GM18508 (cell line): ENCODE measurements around the gene RHOA.
"Not testable (repeated sequence)": the region's sequence is repeated elsewhere in the genome, so short reads cannot be mapped to it uniquely, and the experiment has no call there.

Source experiments
- ATAC-seq: cut with Tn5 transposase; IDR thresholded peaks from one replicate; pipeline ENCODE4 v1.9.1; 2021; ENCODE audit warnings: moderate number of reproducible peaks; ENCODE audit not compliant: insufficient read depth, unreplicated experiment

The RHOA gene

DNA sequence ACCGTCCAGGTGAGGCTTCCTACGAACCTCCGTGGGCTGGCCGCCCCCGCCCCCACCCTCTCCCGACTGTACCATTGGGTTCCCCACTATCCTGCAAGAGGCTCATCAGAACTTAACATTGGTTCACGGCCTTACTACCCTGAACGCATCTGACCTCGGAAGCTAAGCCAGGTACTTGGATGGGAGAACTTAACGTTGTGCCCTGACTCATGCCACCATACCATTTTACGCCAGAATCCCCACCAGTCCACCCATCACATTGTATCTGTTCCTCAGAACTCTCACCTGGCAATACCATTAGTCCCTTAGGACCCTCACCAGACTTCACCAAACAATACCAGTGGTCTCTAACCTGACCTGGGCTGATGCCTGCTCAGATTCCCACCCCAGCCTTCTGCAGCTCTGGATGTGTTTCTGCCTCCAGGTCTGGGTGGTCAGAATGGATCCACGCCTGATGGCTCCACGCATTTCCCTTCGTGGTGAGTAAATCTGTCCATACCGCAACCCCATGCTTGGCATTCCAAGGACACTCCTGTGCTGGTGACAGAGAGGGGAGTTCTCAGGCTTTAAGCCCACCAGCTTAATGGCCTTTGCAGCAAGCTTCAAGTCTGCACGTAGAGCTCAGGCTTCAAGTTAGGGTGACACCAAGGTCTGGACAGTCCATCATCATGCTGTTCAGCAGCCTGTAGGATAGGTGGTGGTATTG is 1.0 kb upstream of the RHOA start:
- no peak for ATAC-seq

- peak; percentile 1 for ATAC-seq
These were observed 225 bp downstream of the RHOA start for GRCh38 chr3:49411535-49411967.

DNA sequence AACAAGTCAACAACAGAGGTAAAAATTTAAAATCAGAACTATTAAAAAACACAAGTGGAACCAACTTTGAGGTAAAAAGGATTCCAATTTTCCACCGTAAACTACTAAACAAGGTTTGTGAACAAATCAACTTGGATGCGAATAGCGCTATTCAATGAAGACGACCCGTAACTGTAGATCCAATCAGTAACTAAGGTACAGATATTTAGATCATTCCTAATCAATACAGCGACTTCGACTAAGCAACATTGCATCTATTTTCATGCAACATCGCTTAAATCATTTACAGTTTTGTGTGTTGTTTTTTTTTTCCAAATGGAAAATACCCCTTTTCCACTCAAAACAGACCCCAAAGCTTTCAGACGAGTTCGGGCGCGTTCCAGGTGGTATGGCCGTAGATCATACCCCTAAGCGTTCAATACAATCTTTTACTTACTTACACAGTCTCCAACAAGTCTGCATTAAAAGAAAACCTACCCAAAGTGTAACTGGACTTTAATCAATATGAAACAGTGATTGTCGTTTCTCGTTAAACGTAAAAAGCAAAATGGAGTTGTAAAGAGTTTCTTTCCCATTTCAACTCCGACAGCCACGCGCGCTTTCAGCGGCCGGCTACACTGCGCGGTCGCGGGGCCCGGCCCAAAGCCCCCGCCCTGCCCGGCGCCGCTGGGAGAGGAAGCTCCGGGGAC is 786 bp downstream of the RHOA start:
- no peak for ATAC-seq

DNA sequence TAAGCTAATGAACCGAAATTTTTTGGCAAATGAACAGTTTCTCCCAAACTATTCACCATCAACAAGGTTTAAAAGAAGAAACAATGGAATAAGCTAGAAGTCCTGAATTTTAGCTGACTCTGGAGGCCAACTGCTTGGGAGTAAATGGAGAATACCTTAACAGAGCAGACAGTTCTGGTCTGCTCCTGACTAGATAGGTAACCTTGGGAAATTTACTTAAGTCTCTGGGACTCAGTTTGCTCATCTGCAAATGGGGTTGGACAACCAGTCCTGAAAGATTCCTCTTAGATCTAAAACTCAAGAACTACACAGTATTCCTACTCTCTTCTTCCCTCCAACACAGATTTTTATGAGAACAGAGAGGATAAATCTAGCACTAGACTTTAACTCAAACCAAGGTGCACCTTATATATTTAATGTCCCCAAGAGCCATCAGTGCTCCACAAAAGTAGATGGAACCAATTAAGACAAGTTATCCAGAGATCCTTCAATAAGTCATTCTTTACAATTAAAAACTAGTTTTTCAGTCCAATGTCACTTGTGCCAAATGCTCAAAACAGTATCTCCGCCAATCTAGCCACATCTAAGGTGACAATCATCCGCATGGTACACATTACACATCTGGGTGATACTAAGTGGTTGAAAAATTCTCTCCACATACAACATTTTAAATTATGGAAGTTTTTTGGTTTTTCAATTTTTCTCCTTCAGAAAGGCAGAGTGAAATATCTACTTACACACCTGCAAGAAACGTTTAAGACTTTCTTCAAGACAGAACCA is 1.5 kb downstream of the RHOA start:
- ATAC-seq, result no peak

GRCh38 chr3:49406571-49407565 is 4.9 kb downstream of the RHOA start:
- ATAC-seq, result no peak

GRCh38 chr3:49405570-49405969 is 6.2 kb downstream of the RHOA start:
- not testable (repeated sequence) for ATAC-seq

DNA sequence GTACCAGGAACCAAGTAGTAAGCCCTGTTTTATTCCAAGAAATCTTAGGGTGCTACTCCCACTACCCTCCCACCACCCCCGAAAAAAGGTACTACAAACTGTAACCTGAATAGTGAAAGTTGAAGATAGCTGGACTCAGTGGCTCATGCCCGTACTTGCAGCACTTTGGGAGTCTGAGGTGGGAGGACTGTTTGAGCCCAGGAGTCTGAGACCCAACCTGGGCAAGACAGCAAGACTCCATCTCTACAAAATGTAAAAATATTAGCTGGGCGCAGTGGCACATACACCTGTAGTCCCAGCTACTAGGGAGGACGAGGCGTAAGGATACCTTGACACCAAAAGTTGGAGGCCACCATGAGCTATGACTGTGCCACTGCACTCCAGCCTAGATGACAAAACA is 7.9 kb downstream of the RHOA start:
- ATAC-seq, result no peak

DNA sequence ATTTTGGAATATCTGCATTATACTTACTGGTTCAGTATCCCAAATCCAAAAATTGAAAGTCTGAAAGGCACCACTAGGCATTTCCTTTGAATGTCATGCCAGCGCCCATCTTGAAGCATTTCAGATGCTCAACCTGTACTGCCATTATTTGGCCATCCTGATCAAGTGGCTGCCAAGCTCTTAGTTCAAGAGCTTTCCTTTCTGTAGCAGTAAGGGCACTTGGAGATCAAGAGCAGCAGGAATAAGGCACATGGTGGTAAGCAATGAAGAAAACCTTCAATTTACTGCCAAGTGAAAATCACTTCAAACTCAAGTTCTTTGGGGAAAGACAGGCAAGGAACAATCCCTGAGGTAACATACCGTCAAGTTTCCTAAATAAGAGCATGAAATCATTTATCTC is 10.0 kb downstream of the RHOA start:
- ATAC-seq, result no peak

GRCh38 chr3:49399461-49399860 is 12.3 kb downstream of the RHOA start:
- ATAC-seq, result no peak

DNA sequence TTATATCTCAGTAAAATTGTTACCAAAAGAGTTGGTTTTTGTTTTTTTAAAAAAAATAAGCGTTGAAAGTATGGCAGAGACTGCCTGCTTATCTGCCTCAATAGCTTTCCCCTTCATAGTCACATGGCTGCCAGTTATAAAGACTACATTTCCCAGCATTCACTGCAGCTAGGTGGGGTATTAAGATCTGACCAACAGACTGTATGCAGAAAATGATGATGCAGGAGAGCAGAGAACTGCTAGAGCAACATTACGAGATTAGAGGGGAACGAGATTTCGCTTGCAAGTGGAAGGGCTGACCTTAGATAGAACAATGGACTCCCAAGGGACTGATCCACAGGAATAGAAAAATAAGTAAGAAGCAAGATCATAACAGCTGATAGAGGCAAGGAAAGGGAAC is 14.3 kb downstream of the RHOA start:
- no peak for ATAC-seq

GRCh38 chr3:49391310-49391709 is 20.5 kb downstream of the RHOA start:
- ATAC-seq, result not testable (repeated sequence)

DNA sequence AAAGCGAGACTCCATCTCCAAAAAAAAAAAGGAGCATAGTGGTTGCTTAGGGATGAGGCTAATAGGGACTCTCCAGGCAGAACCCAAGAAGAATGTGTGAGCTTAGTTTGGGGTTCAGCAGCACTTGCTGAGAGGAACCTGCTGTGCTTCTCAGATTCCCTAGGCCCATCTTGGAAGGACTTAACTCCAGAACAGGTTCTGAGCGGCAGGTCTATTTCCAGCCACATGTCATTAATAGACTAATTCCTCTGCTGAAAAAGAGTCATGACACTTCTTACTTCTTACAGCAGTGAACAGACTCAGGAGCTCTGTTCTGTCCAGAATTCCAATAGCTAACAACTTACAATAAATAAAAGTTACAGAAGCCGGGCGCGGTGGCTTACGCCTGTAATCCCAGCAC is 22.5 kb downstream of the RHOA start:
- ATAC-seq, result no peak

DNA sequence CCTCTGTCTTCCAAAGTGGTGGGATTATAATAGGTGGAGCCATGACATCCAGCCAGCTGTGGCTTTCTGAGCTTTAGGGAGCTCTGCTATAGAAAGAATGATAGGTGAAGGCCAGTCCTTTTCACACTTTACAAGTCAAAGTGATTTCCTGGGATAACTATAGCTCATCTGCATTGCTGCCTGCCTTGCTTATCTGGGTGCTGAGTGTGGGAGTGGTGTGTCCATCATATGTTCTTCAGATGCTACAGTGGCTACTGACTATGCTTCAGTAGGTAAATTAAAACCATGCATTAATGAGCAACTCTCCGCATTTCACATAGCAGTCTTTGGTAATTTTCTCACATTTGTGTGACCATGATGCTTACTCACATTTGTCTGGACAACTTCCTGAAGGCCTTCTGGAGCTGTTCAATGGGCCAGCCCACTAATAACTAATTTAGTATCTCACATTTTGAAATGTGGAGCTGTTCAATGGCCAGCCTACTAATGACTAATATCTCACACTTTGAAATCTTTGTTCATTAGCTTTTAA is 23.4 kb downstream of the RHOA start:
- no peak for ATAC-seq

DNA sequence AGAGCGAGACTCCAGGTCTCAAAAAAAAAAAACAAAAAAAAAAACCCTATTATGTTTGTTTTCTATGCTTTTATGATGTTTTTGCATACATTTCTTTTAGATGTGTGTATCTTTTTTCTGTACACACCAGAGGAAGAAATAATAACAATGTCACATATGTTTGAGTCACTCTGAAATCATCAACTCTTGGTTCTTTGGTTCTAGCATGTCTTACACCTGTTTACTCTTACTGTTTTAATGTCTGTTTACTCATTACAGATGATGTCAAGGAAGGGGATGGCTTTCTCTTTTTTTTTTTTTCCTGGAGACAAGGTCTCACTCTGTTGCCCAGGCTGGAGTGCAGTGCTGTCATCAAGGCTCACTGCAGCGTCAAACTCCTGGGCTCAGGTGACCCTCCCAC is 24.1 kb downstream of the RHOA start:
- ATAC-seq, result no peak

DNA sequence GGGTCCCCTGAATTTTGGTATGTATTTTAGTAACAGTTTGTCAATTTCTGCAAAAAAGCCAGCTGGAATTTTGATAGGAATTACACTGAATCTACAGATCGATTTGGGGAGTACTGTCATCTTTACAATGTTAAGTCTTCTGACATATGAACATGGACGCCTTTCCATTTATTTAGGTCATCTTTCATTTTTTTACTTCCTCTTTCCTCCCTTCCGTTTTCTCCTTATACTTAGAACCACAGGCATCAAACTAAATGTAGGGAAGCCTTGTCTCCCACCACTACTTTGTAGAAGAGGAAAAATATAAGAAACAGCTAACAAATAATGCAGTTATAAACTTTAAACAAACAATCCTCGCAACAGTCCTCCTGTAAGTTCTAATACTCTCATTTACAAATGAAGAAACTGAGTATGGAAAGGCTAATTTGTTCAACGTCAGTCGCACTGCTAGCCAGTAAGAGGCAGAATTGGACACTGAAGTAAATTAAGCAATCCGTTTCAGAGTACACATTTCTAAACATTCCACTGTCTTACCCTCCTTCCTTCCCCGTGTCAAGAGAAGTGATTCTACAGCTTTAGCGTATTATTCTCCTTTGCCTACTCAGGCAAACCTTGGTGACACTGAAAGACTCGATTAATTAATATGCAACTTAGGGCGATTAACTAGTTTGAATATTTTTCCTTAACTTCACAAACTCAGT is 25.6 kb downstream of the RHOA start:
- ATAC-seq, result no peak

DNA sequence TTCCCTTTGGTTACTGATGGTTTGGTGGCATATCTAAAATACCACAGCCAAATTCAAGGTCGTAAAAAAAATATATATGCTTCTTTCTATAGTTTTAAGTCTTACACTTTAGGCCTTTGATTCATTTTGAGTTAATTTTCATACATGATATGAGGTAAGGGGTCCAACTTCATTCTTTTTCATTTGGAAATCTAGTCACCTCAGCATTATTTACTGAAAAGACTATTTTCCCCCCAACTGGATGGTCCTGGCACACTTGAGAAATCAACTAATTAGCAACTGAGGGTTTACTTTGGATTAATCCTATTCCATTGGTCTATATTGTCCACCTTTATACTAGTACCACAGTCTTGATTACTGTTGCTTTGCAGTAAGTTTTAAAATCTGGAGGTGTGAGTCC is 26.2 kb downstream of the RHOA start:
- ATAC-seq, result no peak

DNA sequence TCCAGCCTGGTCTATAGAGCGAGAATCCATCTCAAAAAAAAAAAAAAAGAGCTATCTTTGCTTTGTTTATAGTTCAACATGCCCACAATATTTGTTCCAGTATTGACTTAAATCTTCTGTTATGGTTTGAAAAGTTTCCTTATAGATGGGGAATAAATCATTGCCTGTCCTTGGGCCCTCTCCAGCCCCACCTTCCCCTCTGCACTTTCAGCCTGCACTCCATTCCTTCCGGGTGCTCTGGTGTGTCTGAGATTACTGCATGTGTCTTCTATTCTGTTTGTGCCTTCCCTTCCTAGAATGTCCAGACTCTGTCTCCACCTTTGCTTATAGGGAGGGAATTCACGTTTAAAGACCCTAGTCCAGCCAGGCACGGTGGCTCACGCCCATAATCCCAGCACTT is 28.4 kb downstream of the RHOA start:
- no peak for ATAC-seq

DNA sequence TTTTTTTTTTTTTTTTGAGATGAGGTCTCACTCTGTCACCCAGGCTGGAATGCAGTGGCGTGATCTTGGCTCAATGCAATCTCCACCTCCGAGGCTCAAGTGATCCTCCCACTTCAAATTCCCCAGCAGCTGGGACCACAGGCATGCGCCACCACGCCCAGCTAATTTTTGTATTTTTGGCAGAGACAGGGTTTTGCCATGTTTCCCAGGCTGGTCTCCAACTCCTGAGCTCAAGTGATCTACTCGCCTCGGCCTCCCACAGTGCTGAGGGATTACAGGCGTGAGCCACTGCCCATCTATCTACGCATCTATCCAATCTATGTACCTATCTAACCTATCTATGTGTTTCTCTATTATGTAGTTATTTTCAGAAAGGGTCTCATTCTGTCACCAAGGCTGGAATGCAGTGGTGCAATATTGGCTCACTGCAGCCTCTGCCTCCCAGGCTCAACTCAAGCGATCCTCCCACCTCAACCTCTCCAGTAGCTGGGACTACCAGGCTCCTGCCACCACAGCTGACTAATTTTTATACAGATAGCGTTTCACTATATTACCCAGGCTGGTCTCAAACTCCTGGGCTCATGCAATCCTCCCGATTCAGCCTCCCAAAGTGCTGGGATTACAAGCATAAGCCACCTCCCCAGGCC is 33.4 kb downstream of the RHOA start:
- no peak for ATAC-seq

DNA sequence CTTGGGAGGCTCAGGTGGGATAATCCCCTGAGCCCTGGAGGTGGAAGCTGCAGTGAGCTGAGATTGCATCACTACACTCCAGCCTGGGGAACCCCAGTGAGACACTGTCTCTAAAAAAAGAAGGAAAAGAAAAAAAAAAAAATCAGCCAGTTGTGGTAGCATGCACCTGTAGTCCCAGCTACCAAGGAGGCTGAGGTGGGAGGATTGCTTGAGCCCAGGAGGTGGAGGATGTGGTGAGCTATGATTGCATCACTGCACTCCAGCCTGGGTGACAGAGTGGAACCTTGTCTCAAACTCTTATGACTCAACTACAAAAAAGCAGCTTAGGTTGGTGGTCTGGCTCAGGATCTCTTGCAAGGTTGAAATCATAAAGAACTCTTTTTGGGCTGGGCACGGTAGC is 34.3 kb downstream of the RHOA start:
- ATAC-seq, result no peak
